H1 (cell line): ENCODE measurements around the gene NCAPG2. TPM values are rescaled to one million over a fixed set of nuclear protein-coding genes. Genes with fewer than 3 reads are reported as not detected.

Experiments used
- CTCF ChIA-PET: fragments of 300-600 bp; sonication (Branson Sonifier 250); formaldehyde crosslinking; loops from one replicate; lab custom pipeline; 2021; ENCODE audit not compliant: partially characterized antibody; lab: Charles Lee
- POLR2A ChIA-PET: fragments of 300-600 bp; sonication (Branson Sonifier 250); formaldehyde crosslinking; loops from one replicate; lab custom pipeline; 2021; ENCODE audit warnings: inconsistent platforms; ENCODE audit not compliant: partially characterized antibody; lab: Charles Lee
- DNase-seq, 2 experiments: peaks; one replicate each; pipeline versions ENCODE4 v3.0.0 to v3.0.0-alpha.2; 2010 to 2022; ENCODE audit warnings: low spot score in 2 of 2, low read depth in 1 of 2, mixed read lengths in 1 of 2
- FAIRE-seq: peaks from 2 replicates; lab custom pipeline; 2011; peaks lifted over from hg19 to GRCh38; lab: Jason Lieb, UNC
- H2AFZ ChIP-seq: 2 replicates; pipeline ENCODE4 v1.8.1; 2012; ENCODE audit warnings: low read length, inconsistent platforms
- H2AK5ac ChIP-seq: 2 replicates; pipeline ENCODE4 v1.6.1; 2013; ENCODE audit warnings: low read depth, low read length
- H2BK120ac ChIP-seq: replicated peaks from 2 replicates; pipeline ENCODE3; 2013; ENCODE audit warnings: low read depth, low read length, inconsistent platforms
- H2BK12ac ChIP-seq: 2 replicates; pipeline ENCODE4 v1.6.1; 2013; ENCODE audit warnings: low read depth, low read length
- H2BK15ac ChIP-seq: 2 replicates; pipeline ENCODE4 v1.6.1; 2013; ENCODE audit warnings: low read length
- H2BK20ac ChIP-seq: 2 replicates; pipeline ENCODE4 v1.6.1; 2013; ENCODE audit warnings: low read length
- H2BK5ac ChIP-seq: 2 replicates; pipeline ENCODE4 v1.6.1; 2013; ENCODE audit warnings: low read depth, low read length
- H3K14ac ChIP-seq: 2 replicates; pipeline ENCODE4 v1.6.1; 2013; ENCODE audit warnings: inconsistent platforms; ENCODE audit not compliant: insufficient read length
- H3K18ac ChIP-seq: 2 replicates; pipeline ENCODE4 v1.6.1; 2013; ENCODE audit warnings: low read length; ENCODE audit errors: extremely low read depth
- H3K23ac ChIP-seq: 2 replicates; pipeline ENCODE4 v1.6.1; 2013; ENCODE audit warnings: inconsistent platforms; ENCODE audit not compliant: insufficient read length
- H3K23me2 ChIP-seq: 2 replicates; pipeline ENCODE4 v1.6.1; 2013; ENCODE audit warnings: low read depth, low read length
- H3K27ac ChIP-seq: 2 replicates; pipeline ENCODE4 v1.6.1; 2011; ENCODE audit warnings: low read depth, low read length, inconsistent platforms
- H3K27me3 ChIP-seq, 4 experiments: replicated peaks in 1 of 4; 1 replicate in 1 of 4; 2 replicates in 3 of 4; pipeline versions ENCODE4 v1.6.1 to v1.8.1; 2011 to 2013; ENCODE audit warnings: low read length in 3 of 4, mild to moderate bottlenecking in 3 of 4, inconsistent platforms in 2 of 4, mixed read lengths in 2 of 4, moderate library complexity in 1 of 4; ENCODE audit not compliant: control insufficient read depth in 3 of 4, insufficient read depth in 3 of 4; ENCODE audit errors: extremely low read depth in 1 of 4
- H3K36me3 ChIP-seq, 4 experiments: 2 replicates each; pipeline versions ENCODE4 v1.6.1 to v1.8.1; 2011 to 2013; ENCODE audit warnings: mild to moderate bottlenecking in 4 of 4, low read length in 3 of 4, moderate library complexity in 2 of 4, control low read depth in 1 of 4, inconsistent platforms in 1 of 4; ENCODE audit not compliant: insufficient read depth in 4 of 4, control insufficient read depth in 2 of 4
- H3K4ac ChIP-seq: replicated peaks from 2 replicates; pipeline ENCODE3; 2013; ENCODE audit warnings: low read length, low read depth, mixed read lengths, inconsistent platforms; ENCODE audit not compliant: insufficient read length
- H3K4me1 ChIP-seq, 4 experiments: replicated peaks in 1 of 4; 1 replicate in 1 of 4; 2 replicates in 3 of 4; pipeline versions ENCODE4 v1.6.1 to v1.8.1; 2011 to 2013; ENCODE audit warnings: low read length in 3 of 4, inconsistent platforms in 2 of 4, mixed read lengths in 1 of 4; ENCODE audit not compliant: insufficient read depth in 4 of 4, control insufficient read depth in 3 of 4
- H3K4me2 ChIP-seq, 2 experiments: 2 replicates each; pipeline versions ENCODE4 v1.6.1 to v1.8.1; 2011 to 2013; ENCODE audit warnings: low read depth in 2 of 2, low read length in 2 of 2, control low read depth in 1 of 2, inconsistent platforms in 1 of 2, mild to moderate bottlenecking in 1 of 2; ENCODE audit not compliant: insufficient read depth in 1 of 2
- H3K4me3 ChIP-seq, 4 experiments: fragments of 200-600, 300-600 bp in 1 of 4; sonication (generic), shearing (Covaris generic), sonication (Bioruptor Twin) in 1 of 4; 2 replicates each; pipeline versions ENCODE4 v1.5.1 to v1.8.1; 2011 to 2016; ENCODE audit warnings: low read length in 4 of 4, low read depth in 3 of 4, control low read depth in 2 of 4, inconsistent platforms in 2 of 4, mild to moderate bottlenecking in 2 of 4, mixed read lengths in 1 of 4, moderate library complexity in 1 of 4; ENCODE audit not compliant: insufficient read depth in 2 of 4; ENCODE audit errors: extremely low read depth in 1 of 4
- H3K56ac ChIP-seq: replicated peaks from 2 replicates; pipeline ENCODE3; 2013; ENCODE audit warnings: low read depth, mild to moderate bottlenecking, mixed read lengths, low read length, inconsistent platforms; ENCODE audit not compliant: insufficient read length
- H3K79me1 ChIP-seq: 2 replicates; pipeline ENCODE4 v1.6.1; 2013; ENCODE audit warnings: low read depth, low read length, control low read depth
- H3K79me2 ChIP-seq, 2 experiments: 2 replicates each; pipeline versions ENCODE4 v1.6.1 to v1.8.1; 2012 to 2013; ENCODE audit warnings: low read length in 2 of 2, mild to moderate bottlenecking in 2 of 2, inconsistent platforms in 1 of 2; ENCODE audit not compliant: insufficient read depth in 2 of 2, control insufficient read depth in 1 of 2
- H3K9ac ChIP-seq, 4 experiments: replicated peaks in 1 of 4; 1 replicate in 1 of 4; 2 replicates in 3 of 4; pipeline versions ENCODE4 v1.6.1 to v1.8.1; 2011 to 2013; ENCODE audit warnings: low read depth in 3 of 4, low read length in 3 of 4, control low read depth in 2 of 4, mild to moderate bottlenecking in 2 of 4, moderate library complexity in 2 of 4, inconsistent platforms in 1 of 4; ENCODE audit errors: extremely low read depth in 1 of 4
- H3K9me3 ChIP-seq, 2 experiments: 2 replicates each; pipeline versions ENCODE4 v1.6.1 to v1.8.1; 2012 to 2013; ENCODE audit warnings: mild to moderate bottlenecking in 2 of 2, moderate library complexity in 2 of 2, control low read depth in 1 of 2, inconsistent platforms in 1 of 2, low read depth in 1 of 2, low read length in 1 of 2, mixed read lengths in 1 of 2; ENCODE audit not compliant: insufficient read depth in 2 of 2
- H4K20me1 ChIP-seq, 2 experiments: replicated peaks in 1 of 2; 2 replicates each; pipeline versions ENCODE3 to v1.8.1; 2011 to 2013; ENCODE audit warnings: inconsistent platforms in 2 of 2, low read length in 2 of 2, mild to moderate bottlenecking in 1 of 2; ENCODE audit not compliant: insufficient read depth in 2 of 2, control insufficient read depth in 1 of 2
- H4K5ac ChIP-seq: 2 replicates; pipeline ENCODE4 v1.6.1; 2013; ENCODE audit warnings: low read length, low read depth, mixed read lengths, inconsistent platforms; ENCODE audit not compliant: insufficient read length
- H4K8ac ChIP-seq: 2 replicates; pipeline ENCODE4 v1.8.0; 2013; ENCODE audit warnings: mild to moderate bottlenecking, moderate library complexity, low read length, inconsistent platforms; ENCODE audit not compliant: insufficient read depth; ENCODE audit errors: extremely low read depth
- H4K91ac ChIP-seq: replicated peaks from 2 replicates; pipeline ENCODE3; 2013; ENCODE audit warnings: low read length, mixed read lengths, inconsistent platforms; ENCODE audit not compliant: insufficient read length
- ASH2L ChIP-seq: fragments of 200-600, 300-600 bp; sonication (generic); IDR thresholded peaks from one replicate; pipeline ENCODE4 v1.7.1; 2017; ENCODE audit warnings: low read length
- CBX5 ChIP-seq: fragments of 300-800, 300-1000 bp; sonication (generic); IDR thresholded peaks from 2 replicates; pipeline ENCODE4 v1.7.1; 2016; ENCODE audit warnings: antibody characterized with exemption, low read length, low read depth
- CHD1 ChIP-seq: IDR thresholded peaks from 2 replicates; pipeline ENCODE4 v1.6.1; 2012; ENCODE audit warnings: low read depth, low read length, improper control_type of control experiment
- EGR1 ChIP-seq: IDR thresholded peaks from 2 replicates; pipeline ENCODE4 v1.6.1; 2011; ENCODE audit warnings: low read depth, low read length, borderline replicate concordance
- HDAC2 ChIP-seq, 2 experiments: fragments of 300-600 bp in 1 of 2; sonication (generic) in 1 of 2; IDR thresholded peaks; 2 replicates each; pipeline ENCODE4 v1.6.1; 2011 to 2012; ENCODE audit warnings: low read depth in 2 of 2, low read length in 2 of 2, mild to moderate bottlenecking in 2 of 2, moderate library complexity in 2 of 2, borderline replicate concordance in 1 of 2, inconsistent platforms in 1 of 2
- SIN3A ChIP-seq, 2 experiments: IDR thresholded peaks in 1 of 2; conservative IDR thresholded peaks in 1 of 2; 2 replicates each; pipeline ENCODE4 v1.6.1; 2011 to 2012; ENCODE audit warnings: low read length in 2 of 2, improper control_type of control experiment in 1 of 2, low read depth in 1 of 2, mild to moderate bottlenecking in 1 of 2
- SUZ12 ChIP-seq: fragments of 200-600 bp; sonication (generic); IDR thresholded peaks from 2 replicates; pipeline ENCODE4 v1.6.1; 2012; ENCODE audit warnings: mild to moderate bottlenecking, inconsistent platforms, low read length, moderate library complexity, mixed read lengths
- TAF1 ChIP-seq: IDR thresholded peaks from 2 replicates; pipeline ENCODE4 v1.6.1; 2011; ENCODE audit warnings: mild to moderate bottlenecking, low read depth, low read length
- TBP ChIP-seq: IDR thresholded peaks from 2 replicates; pipeline ENCODE4 v1.6.1; 2011; ENCODE audit warnings: low read depth, low read length, improper control_type of control experiment
- YY1 ChIP-seq: IDR thresholded peaks from 2 replicates; pipeline ENCODE4 v1.6.1; 2011; ENCODE audit warnings: low read depth, mild to moderate bottlenecking, low read length
- WGBS, 2 experiments: shearing (Covaris generic) in 1 of 2; methylation state at CpG; one replicate each; pipeline versions ENCODE4 v1.1.6 to v1.1.7; 2013 to 2015; ENCODE audit warnings: low lambda C conversion rate in 2 of 2, mixed read lengths in 2 of 2, inconsistent platforms in 1 of 2, low coverage in 1 of 2, missing lambda C conversion rate in 1 of 2; ENCODE audit not compliant: insufficient replicate concordance in 2 of 2, insufficient coverage in 1 of 2, insufficient read length in 1 of 2; ENCODE audit errors: extremely low coverage in 1 of 2, missing lambda C conversion rate in 1 of 2; 5-methylcytosine and 5-hydroxymethylcytosine counted together
- polyA plus RNA-seq, 7 experiments: library from polyadenylated mRNA; depleted of rRNA in 3 of 7; stranded (reverse) in 5 of 7; unstranded in 2 of 7; fragments of >200 nt in 5 of 7; fragments of 200-250 nt in 2 of 7; gene quantifications; 1 replicate in 5 of 7; 2 replicates in 1 of 7; 4 replicates in 1 of 7; pipeline versions ENCODE4 v1.2.1 to v1.2.3, GENCODE V29; 2011 to 2013; ENCODE audit warnings: missing spikeins in 2 of 7, mixed read lengths in 2 of 7
- total RNA-seq: library from RNA; stranded (reverse); fragmentation: NEBNext Ultra II Directional; extraction: Animal tissue kit (Norgen Biotek cat#: 25700); gene quantifications from 2 replicates; pipeline ENCODE4 v1.2.1, GENCODE V29; 2021

The NCAPG2 gene
- total and polyA plus RNA-seq, 2 of the 8 experiments (the other 6 are each of a cell fraction or from before 2014, with no cell fraction given), result 49.9 to 119 TPM

DNA sequence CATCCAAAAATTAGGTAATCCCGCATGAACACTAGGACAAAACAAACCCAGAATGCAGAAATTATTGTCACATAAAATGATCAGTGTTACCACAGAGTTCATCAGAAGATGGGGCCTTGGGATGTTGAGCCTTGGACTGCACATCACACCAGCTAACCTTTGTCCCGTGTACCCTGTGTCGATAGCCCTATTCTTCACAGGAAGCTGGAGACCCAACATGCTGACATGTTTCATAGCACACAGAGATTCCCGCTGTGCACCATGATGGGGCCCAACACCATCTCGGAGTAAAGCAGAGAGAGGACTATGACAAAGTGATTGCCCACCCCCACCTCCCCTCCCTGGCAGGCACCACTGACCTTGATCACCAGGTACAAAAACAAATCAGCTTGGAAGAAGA is 121.5 kb downstream of the NCAPG2 start:
- Histone ChIP-seq H3K79me2 (no peaks in the 10 kb centered on the region), H2BK5ac (no peak overlapping the region), H2AK5ac (no peak overlapping the region), H2BK15ac (no peak overlapping the region), H4K8ac (no peak overlapping the region; the same call in 1 of the 2 replicates), H2BK120ac (no peak overlapping the region), H4K5ac (no peak overlapping the region), H3K36me3 (no peaks in the 10 kb centered on the region; a peak in 2 of 8 replicates), H3K56ac (no peak overlapping the region), H3K9me3 (peaks cover 13 to 14% of the 10 kb centered on the region in 2 experiments), H3K23ac (no peak overlapping the region), H3K27ac (no peak overlapping the region), H3K4me1 (peaks cover 0 to 3% (median 0%) of the 10 kb centered on the region in 4 experiments; a peak in 2 of 7 replicates), H3K4me2 (no peak overlapping the region), H3K79me1 (no peaks in the 10 kb centered on the region), H2BK12ac (no peak overlapping the region), H3K27me3 (peaks cover 3 to 24% (median 19%) of the 10 kb centered on the region in 4 experiments), H3K18ac (no peak overlapping the region), H3K14ac (no peak overlapping the region), H2AFZ (no peak overlapping the region), H3K9ac (no peak overlapping the region), H3K23me2 (peaks cover 3% of the 10 kb centered on the region; the same call in 1 of the 2 replicates), H3K4ac (no peak overlapping the region), H3K4me3 (no peak overlapping the region), H2BK20ac (no peak overlapping the region), H4K91ac (no peak overlapping the region)
- FAIRE-seq (no peak), DNase-seq (no peak)
- POLR2A ChIA-PET, result no interaction called here
- CTCF ChIA-PET, result interaction anchor here (0.7 to 2.0 kb wide), 5 partner anchors 11 to 940 kb away, joined by 3 to 8 read pairs (median 3); no protein-coding TSS in a partner anchor
- 96% methylated on average over 5 of the region's 5 CpGs; no CpG with 5 or more reads in 1 of the 2 experiments for WGBS, 2 experiments
- TF ChIP-seq TBP (no peak), ASH2L (no peak), YY1 (no peak), SIN3A (conservative IDR thresholded peaks at IDR 0.05 in 1 of 2, IDR thresholded peaks at IDR 0.05 in 1 of 2; ENCODE audit: low read depth in 1 of 2, low read length in 2 of 2) (no peak), EGR1 (no peak), CHD1 (no peak), SUZ12 (no peak), TAF1 (no peak), CBX5 (no peak), HDAC2 (IDR thresholded peaks at IDR 0.05; ENCODE audit: borderline replicate concordance in 1 of 2, low read depth in 2 of 2, low read length in 2 of 2) (no peak)
- TF ChIP-seq, all 59 proteins: peak for 0
- H4K20me1 ChIP-seq, result peaks cover 0 to 3% of the 10 kb centered on the region in 2 experiments
